WTC11 (cell line): ENCODE measurements around the gene USP15. TPM values are rescaled to one million over a fixed set of nuclear protein-coding genes. Genes with fewer than 3 reads are reported as not detected.

Experiments used
- ATAC-seq: fragments of 200-7000 bp; cut with Tn5 transposase; 2 replicates; pipeline ENCODE4 v1.10.0; 2021; ENCODE audit warnings: mild to moderate bottlenecking, moderate library complexity
- CTCF ChIA-PET: fragments of 300-600 bp; sonication (Branson Sonifier 250); formaldehyde crosslinking; loops from one replicate; lab custom pipeline; 2021; ENCODE audit warnings: antibody characterized with exemption; lab: Charles Lee
- POLR2A ChIA-PET: fragments of 350-600 bp; sonication (Branson Sonifier 250); formaldehyde crosslinking; loops from one replicate; lab custom pipeline; 2021; ENCODE audit warnings: antibody characterized with exemption; lab: Charles Lee
- DNase-seq: peaks from one replicate; pipeline ENCODE4 v3.0.0; 2021; ENCODE audit warnings: low spot score
- H3K27ac Mint-ChIP-seq: 2 replicates; pipeline ENCODE4 v1.8.0; 2021; ENCODE audit warnings: mixed read lengths
- H3K27me3 Mint-ChIP-seq: 2 replicates; pipeline ENCODE4 v1.8.0; 2021; ENCODE audit warnings: low read depth, mild to moderate bottlenecking, moderate library complexity, mixed read lengths
- H3K36me3 Mint-ChIP-seq: 2 replicates; pipeline ENCODE4 v1.8.0; 2021; ENCODE audit warnings: mixed read lengths
- H3K4me1 Mint-ChIP-seq: 2 replicates; pipeline ENCODE4 v1.8.0; 2022; ENCODE audit warnings: mixed read lengths
- H3K4me3 Mint-ChIP-seq: 2 replicates; pipeline ENCODE4 v1.8.0; 2021; ENCODE audit warnings: mild to moderate bottlenecking, moderate library complexity, mixed read lengths
- H3K9me3 Mint-ChIP-seq: 2 replicates; pipeline ENCODE4 v1.8.0; 2021; ENCODE audit warnings: mixed read lengths
- ATF1 ChIP-seq: sonication (generic); formaldehyde crosslinking; IDR thresholded peaks from 2 replicates; pipeline ENCODE4 v1.8.1; 2023; ENCODE audit warnings: mild to moderate bottlenecking, moderate library complexity, missing genetic modification reagents
- CBFB ChIP-seq: sonication (generic); formaldehyde crosslinking; IDR thresholded peaks from 2 replicates; pipeline ENCODE4 v1.8.1; 2022; ENCODE audit warnings: mild to moderate bottlenecking, low read depth, missing genetic modification reagents
- CREB1 ChIP-seq: sonication (generic); formaldehyde crosslinking; IDR thresholded peaks from 2 replicates; pipeline ENCODE4 v1.8.0; 2023; ENCODE audit warnings: mild to moderate bottlenecking, missing genetic modification reagents
- ELF4 ChIP-seq: sonication (generic); formaldehyde crosslinking; IDR thresholded peaks from 2 replicates; pipeline ENCODE4 v1.8.1; 2022; ENCODE audit warnings: low read depth, mild to moderate bottlenecking, moderate library complexity, missing genetic modification reagents
- FOXJ3 ChIP-seq: sonication (generic); formaldehyde crosslinking; IDR thresholded peaks from 2 replicates; pipeline ENCODE4 v1.9.0; 2021; ENCODE audit warnings: missing genetic modification reagents, mild to moderate bottlenecking, borderline replicate concordance
- GTF2I ChIP-seq: fragments of 250-450 bp; sonication (Bioruptor Pico); conservative IDR thresholded peaks from 2 replicates; pipeline ENCODE4 v1.4.0; 2021; ENCODE audit warnings: mild to moderate bottlenecking
- HMGA2 ChIP-seq: fragments of 250-450 bp; sonication (Bioruptor Pico); IDR thresholded peaks from 2 replicates; pipeline ENCODE4 v1.4.0; 2021; ENCODE audit warnings: mild to moderate bottlenecking, moderate library complexity
- MXD4 ChIP-seq: fragments of 250-450 bp; sonication (Bioruptor Pico); IDR thresholded peaks from 2 replicates; pipeline ENCODE4 v1.8.0; 2021; ENCODE audit warnings: mild to moderate bottlenecking, moderate library complexity, borderline replicate concordance
- MYBL2 ChIP-seq: sonication (generic); formaldehyde crosslinking; IDR thresholded peaks from 2 replicates; pipeline ENCODE4 v1.8.1; 2023; ENCODE audit warnings: mild to moderate bottlenecking, moderate library complexity, missing genetic modification reagents
- TCF7 ChIP-seq: sonication (generic); formaldehyde crosslinking; IDR thresholded peaks from 2 replicates; pipeline ENCODE4 v1.8.0; 2022; ENCODE audit warnings: mild to moderate bottlenecking, low read depth, missing genetic modification reagents, moderate library complexity
- ZNF121 ChIP-seq: sonication (generic); formaldehyde crosslinking; IDR thresholded peaks from 2 replicates; pipeline ENCODE4 v1.8.0; 2023; ENCODE audit warnings: missing genetic modification reagents
- ZNF138 ChIP-seq: sonication (generic); formaldehyde crosslinking; conservative IDR thresholded peaks from 2 replicates; pipeline ENCODE4 v1.8.1; 2022; ENCODE audit warnings: mild to moderate bottlenecking, moderate library complexity, missing genetic modification reagents
- total RNA-seq: library from RNA; stranded (reverse); gene quantifications from 3 replicates; pipeline ENCODE4 v1.2.3, GENCODE V29; 2021
- TF ChIP-seq, protein P1 (sequence below): sonication (generic); formaldehyde crosslinking; IDR thresholded peaks from 2 replicates; pipeline ENCODE4 v1.8.0; 2023; ENCODE audit warnings: missing genetic modification reagents
- TF ChIP-seq, protein P2 (sequence below): sonication (generic); formaldehyde crosslinking; IDR thresholded peaks from 2 replicates; pipeline ENCODE4 v1.8.1; 2023; ENCODE audit warnings: mild to moderate bottlenecking, missing genetic modification reagents
- TF ChIP-seq, protein P3 (sequence below): sonication (generic); formaldehyde crosslinking; IDR thresholded peaks from 2 replicates; pipeline ENCODE4 v1.8.0; 2022; ENCODE audit warnings: mild to moderate bottlenecking, missing genetic modification reagents
- TF ChIP-seq, protein P4 (sequence below): fragments of 250-450 bp; sonication (Bioruptor Pico); IDR thresholded peaks from 2 replicates; pipeline ENCODE4 v1.8.0; 2021; ENCODE audit warnings: mild to moderate bottlenecking
- TF ChIP-seq, protein P5 (sequence below): sonication (generic); formaldehyde crosslinking; IDR thresholded peaks from 2 replicates; pipeline ENCODE4 v1.8.0; 2023; ENCODE audit warnings: missing genetic modification reagents, mild to moderate bottlenecking, borderline replicate concordance

USP15 gene
- total RNA-seq, 1 experiment from 2014 or later = 37.2 TPM

DNA sequence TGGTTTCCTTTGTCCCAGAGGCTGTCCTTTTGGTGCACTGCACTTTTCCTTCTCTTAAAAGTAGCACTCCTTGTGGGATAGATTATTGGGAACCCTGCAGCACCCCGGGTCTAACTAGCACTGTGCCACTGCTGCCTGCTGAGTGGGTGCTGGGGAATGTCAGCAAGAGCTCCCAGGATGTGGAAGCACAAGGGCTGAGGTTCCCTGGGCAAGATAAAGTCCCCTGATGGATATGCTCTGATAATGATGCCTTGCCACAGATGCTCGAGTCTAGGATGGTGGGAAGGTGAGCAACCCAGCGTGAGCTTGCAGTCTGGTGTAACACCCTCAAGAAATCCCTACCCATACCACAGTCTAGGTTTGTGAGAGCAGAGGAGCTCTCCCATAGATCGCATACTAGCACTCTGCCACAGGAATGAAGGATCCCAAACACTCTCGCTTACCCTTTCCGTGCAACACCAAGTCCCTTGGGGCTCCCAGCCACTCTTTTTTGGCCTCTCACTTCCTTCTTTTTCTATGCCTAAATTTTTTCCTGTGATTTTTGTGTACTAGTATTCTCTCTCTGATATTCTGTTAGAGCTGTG, 32.6 kb downstream of the USP15 start:
- Mint-ChIP-seq H3K27me3 (no peaks in the 10 kb centered on the region), H3K27ac (peak overlapping the region; percentile 30; the same call in 1 of the 2 replicates), H3K36me3 (peaks cover 6% of the 10 kb centered on the region), H3K9me3 (0 out of 2 replicates have a peak, but pooled peaks cover 3% of the 10 kb centered on the region), H3K4me3 (no peak overlapping the region), H3K4me1 (peaks cover 37% of the 10 kb centered on the region)
- ATAC-seq (peak; percentile 44), DNase-seq (no peak)
- POLR2A ChIA-PET = no interaction called here
- CTCF ChIA-PET = interaction anchor here (0.5 to 2.1 kb wide), 2 partner anchors 33 to 123 kb away, joined by 3 to 5 read pairs; no protein-coding TSS in a partner anchor
- TF ChIP-seq, protein P1, sequence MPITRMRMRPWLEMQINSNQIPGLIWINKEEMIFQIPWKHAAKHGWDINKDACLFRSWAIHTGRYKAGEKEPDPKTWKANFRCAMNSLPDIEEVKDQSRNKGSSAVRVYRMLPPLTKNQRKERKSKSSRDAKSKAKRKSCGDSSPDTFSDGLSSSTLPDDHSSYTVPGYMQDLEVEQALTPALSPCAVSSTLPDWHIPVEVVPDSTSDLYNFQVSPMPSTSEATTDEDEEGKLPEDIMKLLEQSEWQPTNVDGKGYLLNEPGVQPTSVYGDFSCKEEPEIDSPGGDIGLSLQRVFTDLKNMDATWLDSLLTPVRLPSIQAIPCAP (CRISPR knock-in tag) = no peak
- no peak for TF ChIP-seq MXD4 (CRISPR knock-in tag)
- no peak for TF ChIP-seq ATF1
- TF ChIP-seq CREB1 (CRISPR knock-in tag) = no peak
- TF ChIP-seq, protein P2, sequence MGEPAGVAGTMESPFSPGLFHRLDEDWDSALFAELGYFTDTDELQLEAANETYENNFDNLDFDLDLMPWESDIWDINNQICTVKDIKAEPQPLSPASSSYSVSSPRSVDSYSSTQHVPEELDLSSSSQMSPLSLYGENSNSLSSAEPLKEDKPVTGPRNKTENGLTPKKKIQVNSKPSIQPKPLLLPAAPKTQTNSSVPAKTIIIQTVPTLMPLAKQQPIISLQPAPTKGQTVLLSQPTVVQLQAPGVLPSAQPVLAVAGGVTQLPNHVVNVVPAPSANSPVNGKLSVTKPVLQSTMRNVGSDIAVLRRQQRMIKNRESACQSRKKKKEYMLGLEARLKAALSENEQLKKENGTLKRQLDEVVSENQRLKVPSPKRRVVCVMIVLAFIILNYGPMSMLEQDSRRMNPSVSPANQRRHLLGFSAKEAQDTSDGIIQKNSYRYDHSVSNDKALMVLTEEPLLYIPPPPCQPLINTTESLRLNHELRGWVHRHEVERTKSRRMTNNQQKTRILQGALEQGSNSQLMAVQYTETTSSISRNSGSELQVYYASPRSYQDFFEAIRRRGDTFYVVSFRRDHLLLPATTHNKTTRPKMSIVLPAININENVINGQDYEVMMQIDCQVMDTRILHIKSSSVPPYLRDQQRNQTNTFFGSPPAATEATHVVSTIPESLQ (CRISPR knock-in tag) = no peak
- TF ChIP-seq CBFB = no peak
- no peak for TF ChIP-seq MYBL2 (CRISPR knock-in tag)
- no peak for TF ChIP-seq ZNF121 (CRISPR knock-in tag)
- no peak for TF ChIP-seq ZNF138 (CRISPR knock-in tag)
- no peak for TF ChIP-seq ELF4 (CRISPR knock-in tag)

DNA sequence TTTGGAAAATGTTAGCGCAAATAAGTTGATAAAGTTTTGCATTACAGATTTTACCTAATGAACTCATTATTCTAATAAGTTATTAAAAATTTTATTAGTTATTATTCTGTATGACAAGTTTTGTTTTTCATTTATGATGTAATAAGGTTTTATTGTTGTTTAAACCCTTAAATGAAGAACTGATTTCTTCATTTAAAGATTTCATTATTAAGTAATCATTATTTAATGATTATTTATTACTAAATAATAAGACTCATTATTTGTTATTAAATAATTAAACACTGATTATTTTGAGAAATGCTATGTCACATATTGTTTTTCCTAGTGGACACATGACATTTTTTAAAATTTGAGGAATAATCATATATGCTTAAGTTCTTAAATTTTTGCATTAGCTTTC, 34.2 kb downstream of the USP15 start:
- ATAC-seq (no peak), DNase-seq (no peak)
- 0 out of 2 replicates have a peak, but pooled peaks cover 3% of the 10 kb centered on the region for H3K9me3 Mint-ChIP-seq

DNA sequence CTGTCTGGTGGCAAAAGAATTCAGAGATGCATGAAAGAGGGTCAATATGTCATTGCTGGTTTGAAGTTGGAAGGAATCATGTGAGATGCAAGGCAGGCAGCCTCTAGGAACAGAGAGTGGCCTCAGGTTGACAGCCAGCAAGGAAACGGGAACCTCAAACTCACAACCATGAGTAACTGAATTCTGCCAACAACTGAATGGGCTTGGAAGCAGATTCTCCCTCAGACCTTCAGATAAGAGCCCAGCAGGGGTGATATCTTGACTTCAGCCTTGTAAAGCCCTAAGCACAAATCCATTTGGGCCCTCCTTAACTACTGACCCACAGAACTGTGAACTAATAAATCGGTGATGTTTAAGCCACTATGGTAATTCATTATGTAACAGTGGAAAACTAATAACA, 35.8 kb downstream of the USP15 start:
- no peak overlapping the region for H3K4me3 Mint-ChIP-seq

More for the DNA sequence above, 34.2 kb downstream of the USP15 start:
- H3K27ac Mint-ChIP-seq = no peak overlapping the region
- ChIA-PET CTCF (no interaction called here), POLR2A (no interaction called here)
- H3K4me3 Mint-ChIP-seq = no peak overlapping the region
- H3K4me1 Mint-ChIP-seq = peaks cover 26% of the 10 kb centered on the region
- no peaks in the 10 kb centered on the region for H3K27me3 Mint-ChIP-seq
- TF ChIP-seq HMGA2 (peak; percentile 34; the same call in 1 of the 2 replicates), TCF7 (CRISPR knock-in tag) (no peak)
- peaks cover 9% of the 10 kb centered on the region for H3K36me3 Mint-ChIP-seq

More for the DNA sequence above, 35.8 kb downstream of the USP15 start:
- H3K9me3 Mint-ChIP-seq = no peaks in the 10 kb centered on the region
- peaks cover 19% of the 10 kb centered on the region for H3K4me1 Mint-ChIP-seq
- DNase-seq (no peak), ATAC-seq (no peak)
- TF ChIP-seq GTF2I (CRISPR knock-in tag) = no peak
- no peak for TF ChIP-seq ATF1
- TF ChIP-seq, protein P3, sequence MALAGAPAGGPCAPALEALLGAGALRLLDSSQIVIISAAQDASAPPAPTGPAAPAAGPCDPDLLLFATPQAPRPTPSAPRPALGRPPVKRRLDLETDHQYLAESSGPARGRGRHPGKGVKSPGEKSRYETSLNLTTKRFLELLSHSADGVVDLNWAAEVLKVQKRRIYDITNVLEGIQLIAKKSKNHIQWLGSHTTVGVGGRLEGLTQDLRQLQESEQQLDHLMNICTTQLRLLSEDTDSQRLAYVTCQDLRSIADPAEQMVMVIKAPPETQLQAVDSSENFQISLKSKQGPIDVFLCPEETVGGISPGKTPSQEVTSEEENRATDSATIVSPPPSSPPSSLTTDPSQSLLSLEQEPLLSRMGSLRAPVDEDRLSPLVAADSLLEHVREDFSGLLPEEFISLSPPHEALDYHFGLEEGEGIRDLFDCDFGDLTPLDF = no peak
- TF ChIP-seq, protein P4, sequence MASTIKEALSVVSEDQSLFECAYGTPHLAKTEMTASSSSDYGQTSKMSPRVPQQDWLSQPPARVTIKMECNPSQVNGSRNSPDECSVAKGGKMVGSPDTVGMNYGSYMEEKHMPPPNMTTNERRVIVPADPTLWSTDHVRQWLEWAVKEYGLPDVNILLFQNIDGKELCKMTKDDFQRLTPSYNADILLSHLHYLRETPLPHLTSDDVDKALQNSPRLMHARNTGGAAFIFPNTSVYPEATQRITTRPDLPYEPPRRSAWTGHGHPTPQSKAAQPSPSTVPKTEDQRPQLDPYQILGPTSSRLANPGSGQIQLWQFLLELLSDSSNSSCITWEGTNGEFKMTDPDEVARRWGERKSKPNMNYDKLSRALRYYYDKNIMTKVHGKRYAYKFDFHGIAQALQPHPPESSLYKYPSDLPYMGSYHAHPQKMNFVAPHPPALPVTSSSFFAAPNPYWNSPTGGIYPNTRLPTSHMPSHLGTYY (CRISPR knock-in tag) = no peak
- TF ChIP-seq, protein P5, sequence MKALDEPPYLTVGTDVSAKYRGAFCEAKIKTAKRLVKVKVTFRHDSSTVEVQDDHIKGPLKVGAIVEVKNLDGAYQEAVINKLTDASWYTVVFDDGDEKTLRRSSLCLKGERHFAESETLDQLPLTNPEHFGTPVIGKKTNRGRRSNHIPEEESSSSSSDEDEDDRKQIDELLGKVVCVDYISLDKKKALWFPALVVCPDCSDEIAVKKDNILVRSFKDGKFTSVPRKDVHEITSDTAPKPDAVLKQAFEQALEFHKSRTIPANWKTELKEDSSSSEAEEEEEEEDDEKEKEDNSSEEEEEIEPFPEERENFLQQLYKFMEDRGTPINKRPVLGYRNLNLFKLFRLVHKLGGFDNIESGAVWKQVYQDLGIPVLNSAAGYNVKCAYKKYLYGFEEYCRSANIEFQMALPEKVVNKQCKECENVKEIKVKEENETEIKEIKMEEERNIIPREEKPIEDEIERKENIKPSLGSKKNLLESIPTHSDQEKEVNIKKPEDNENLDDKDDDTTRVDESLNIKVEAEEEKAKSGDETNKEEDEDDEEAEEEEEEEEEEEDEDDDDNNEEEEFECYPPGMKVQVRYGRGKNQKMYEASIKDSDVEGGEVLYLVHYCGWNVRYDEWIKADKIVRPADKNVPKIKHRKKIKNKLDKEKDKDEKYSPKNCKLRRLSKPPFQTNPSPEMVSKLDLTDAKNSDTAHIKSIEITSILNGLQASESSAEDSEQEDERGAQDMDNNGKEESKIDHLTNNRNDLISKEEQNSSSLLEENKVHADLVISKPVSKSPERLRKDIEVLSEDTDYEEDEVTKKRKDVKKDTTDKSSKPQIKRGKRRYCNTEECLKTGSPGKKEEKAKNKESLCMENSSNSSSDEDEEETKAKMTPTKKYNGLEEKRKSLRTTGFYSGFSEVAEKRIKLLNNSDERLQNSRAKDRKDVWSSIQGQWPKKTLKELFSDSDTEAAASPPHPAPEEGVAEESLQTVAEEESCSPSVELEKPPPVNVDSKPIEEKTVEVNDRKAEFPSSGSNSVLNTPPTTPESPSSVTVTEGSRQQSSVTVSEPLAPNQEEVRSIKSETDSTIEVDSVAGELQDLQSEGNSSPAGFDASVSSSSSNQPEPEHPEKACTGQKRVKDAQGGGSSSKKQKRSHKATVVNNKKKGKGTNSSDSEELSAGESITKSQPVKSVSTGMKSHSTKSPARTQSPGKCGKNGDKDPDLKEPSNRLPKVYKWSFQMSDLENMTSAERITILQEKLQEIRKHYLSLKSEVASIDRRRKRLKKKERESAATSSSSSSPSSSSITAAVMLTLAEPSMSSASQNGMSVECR (CRISPR knock-in tag) = no peak
- no peak for TF ChIP-seq FOXJ3 (CRISPR knock-in tag)
- ChIA-PET CTCF (no interaction called here), POLR2A (no interaction called here)
- no peak overlapping the region for H3K27ac Mint-ChIP-seq
- peaks cover 9% of the 10 kb centered on the region for H3K36me3 Mint-ChIP-seq
- no peaks in the 10 kb centered on the region for H3K27me3 Mint-ChIP-seq
